H9 (cell line): ENCODE data around the gene LILRB5. TPM values are rescaled to one million over a fixed set of nuclear protein-coding genes. Genes with fewer than 3 reads are reported as not detected.
"Not testable (repeated sequence)": the region's sequence is repeated elsewhere in the genome, so short reads cannot be mapped to it uniquely, and the experiment has no call there.

Experiments
- DNase-seq: peaks from one replicate; pipeline ENCODE4 v3.0.0-alpha.2; 2017
- H2AFZ ChIP-seq: one replicate; pipeline ENCODE4 v1.6.1; 2013; ENCODE audit warnings: mild to moderate bottlenecking, low read length, control low read depth, moderate library complexity
- H2AK5ac ChIP-seq: 2 replicates; pipeline ENCODE4 v1.6.1; 2013; ENCODE audit warnings: low read length, control low read depth, mixed read lengths; ENCODE audit not compliant: insufficient read length
- H2BK120ac ChIP-seq: one replicate; pipeline ENCODE4 v1.6.1; 2013; ENCODE audit warnings: low read depth, mild to moderate bottlenecking, low read length, control low read depth, inconsistent platforms; ENCODE audit not compliant: poor library complexity, severe bottlenecking
- H2BK12ac ChIP-seq: 2 replicates; pipeline ENCODE4 v1.6.1; 2013; ENCODE audit warnings: low read length, control low read depth, mixed read lengths, low read depth; ENCODE audit not compliant: insufficient read length
- H2BK15ac ChIP-seq: 2 replicates; pipeline ENCODE4 v1.6.1; 2013; ENCODE audit warnings: low read depth, low read length, control low read depth
- H2BK20ac ChIP-seq: one replicate; pipeline ENCODE4 v1.6.1; 2013; ENCODE audit warnings: low read depth, mild to moderate bottlenecking, low read length, control low read depth, inconsistent platforms; ENCODE audit not compliant: poor library complexity, severe bottlenecking
- H2BK5ac ChIP-seq: 2 replicates; pipeline ENCODE4 v1.6.1; 2013; ENCODE audit warnings: low read length, control low read depth, mixed read lengths; ENCODE audit not compliant: insufficient read length
- H3K14ac ChIP-seq: 2 replicates; pipeline ENCODE4 v1.6.1; 2013; ENCODE audit warnings: low read length, control low read depth; ENCODE audit not compliant: insufficient read depth
- H3K18ac ChIP-seq: 2 replicates; pipeline ENCODE4 v1.6.1; 2013; ENCODE audit warnings: low read depth, mild to moderate bottlenecking, mixed read lengths, low read length, control low read depth; ENCODE audit not compliant: insufficient read length
- H3K23ac ChIP-seq: 2 replicates; pipeline ENCODE4 v1.6.1; 2013; ENCODE audit warnings: low read length, control low read depth, mixed read lengths, low read depth; ENCODE audit not compliant: insufficient read length
- H3K23me2 ChIP-seq: 2 replicates; pipeline ENCODE4 v1.6.1; 2013; ENCODE audit warnings: low read depth, mild to moderate bottlenecking, mixed read lengths, low read length, control low read depth; ENCODE audit not compliant: insufficient read length, poor library complexity, severe bottlenecking
- H3K27ac ChIP-seq: 2 replicates; pipeline ENCODE4 v1.5.1; 2013; ENCODE audit warnings: low read length, control low read depth, mixed read lengths, low read depth; ENCODE audit not compliant: insufficient read length
- H3K27me3 ChIP-seq: 2 replicates; pipeline ENCODE4 v1.6.1; 2013; ENCODE audit warnings: low read length, control low read depth, inconsistent platforms; ENCODE audit not compliant: insufficient read depth
- H3K4ac ChIP-seq: 2 replicates; pipeline ENCODE4 v1.6.1; 2013; ENCODE audit warnings: low read depth, mild to moderate bottlenecking, control low read depth, inconsistent platforms, low read length, moderate library complexity
- H3K4me1 ChIP-seq: 2 replicates; pipeline ENCODE4 v1.6.1; 2013; ENCODE audit warnings: low read length, control low read depth, inconsistent platforms; ENCODE audit not compliant: insufficient read depth
- H3K4me2 ChIP-seq: 2 replicates; pipeline ENCODE4 v1.6.1; 2013; ENCODE audit warnings: low read length, control low read depth, mixed read lengths; ENCODE audit not compliant: insufficient read length, insufficient read depth
- H3K56ac ChIP-seq: 2 replicates; pipeline ENCODE4 v1.6.1; 2013; ENCODE audit warnings: low read depth, mild to moderate bottlenecking, mixed read lengths, low read length, control low read depth; ENCODE audit not compliant: insufficient read length
- H3K79me1 ChIP-seq: 2 replicates; pipeline ENCODE4 v1.6.1; 2013; ENCODE audit warnings: low read depth, mild to moderate bottlenecking, moderate library complexity, low read length, control low read depth, inconsistent platforms; ENCODE audit not compliant: insufficient read depth, poor library complexity, severe bottlenecking
- H3K79me2 ChIP-seq: 2 replicates; pipeline ENCODE4 v1.6.1; 2013; ENCODE audit warnings: low read length, control low read depth, inconsistent platforms; ENCODE audit not compliant: insufficient read depth
- H3K9ac ChIP-seq: 2 replicates; pipeline ENCODE4 v1.6.1; 2013; ENCODE audit warnings: low read length, control low read depth, mixed read lengths; ENCODE audit not compliant: insufficient read length; ENCODE audit errors: extremely low read depth
- H3K9me3 ChIP-seq: one replicate; pipeline ENCODE4 v1.6.1; 2013; ENCODE audit warnings: low read depth, low read length, inconsistent platforms; ENCODE audit not compliant: control insufficient read depth
- H3T11ph ChIP-seq: one replicate; pipeline ENCODE4 v1.6.1; 2013; ENCODE audit warnings: mild to moderate bottlenecking, low read length, control low read depth, inconsistent platforms
- H4K20me1 ChIP-seq: one replicate; pipeline ENCODE4 v1.6.1; 2013; ENCODE audit not compliant: control insufficient read depth, insufficient read length, insufficient read depth
- H4K5ac ChIP-seq: 2 replicates; pipeline ENCODE4 v1.6.1; 2013; ENCODE audit warnings: low read depth, mild to moderate bottlenecking, mixed read lengths, low read length, control low read depth; ENCODE audit not compliant: insufficient read length
- H4K8ac ChIP-seq: replicated peaks from 2 replicates; pipeline ENCODE4 v1.6.1; 2013; ENCODE audit warnings: low read length, control low read depth, mixed read lengths, low read depth; ENCODE audit not compliant: insufficient read length
- H4K91ac ChIP-seq: 2 replicates; pipeline ENCODE4 v1.6.1; 2013; ENCODE audit warnings: low read depth, mild to moderate bottlenecking, moderate library complexity, mixed read lengths, low read length, control low read depth; ENCODE audit not compliant: insufficient read length
- H3K27ac Mint-ChIP-seq, 3 experiments: 2 replicates in 2 of 3; 3 replicates in 1 of 3; pipeline ENCODE4 v1.8.0; 2020 to 2021; ENCODE audit warnings: mixed read lengths in 3 of 3, mild to moderate bottlenecking in 1 of 3, moderate library complexity in 1 of 3
- H3K27me3 Mint-ChIP-seq: 2 replicates; pipeline ENCODE4 v1.8.0; 2021; ENCODE audit warnings: low read depth, mild to moderate bottlenecking, moderate library complexity, mixed read lengths
- H3K36me3 Mint-ChIP-seq, 3 experiments: 2 replicates in 2 of 3; 3 replicates in 1 of 3; pipeline ENCODE4 v1.8.0; 2020 to 2021; ENCODE audit warnings: low read depth in 3 of 3, mixed read lengths in 3 of 3; ENCODE audit not compliant: insufficient read depth in 1 of 3
- H3K4me1 Mint-ChIP-seq, 2 experiments: 2 replicates each; pipeline ENCODE4 v1.8.0; 2020; ENCODE audit warnings: mixed read lengths in 2 of 2
- H3K4me3 Mint-ChIP-seq, 2 experiments: 2 replicates in 1 of 2; 3 replicates in 1 of 2; pipeline ENCODE4 v1.8.0; 2020 to 2021; ENCODE audit warnings: mild to moderate bottlenecking in 2 of 2, mixed read lengths in 2 of 2, moderate library complexity in 1 of 2
- H3K9me3 Mint-ChIP-seq, 2 experiments: 2 replicates in 1 of 2; 3 replicates in 1 of 2; pipeline ENCODE4 v1.8.0; 2020; ENCODE audit warnings: mild to moderate bottlenecking in 2 of 2, mixed read lengths in 2 of 2, moderate library complexity in 1 of 2
- WGBS: extraction: QIAGEN DNeasy Blood & Tissue Kit; methylation state at CpG from one replicate; pipeline ENCODE4 v1.1.7; 2013; ENCODE audit warnings: missing lambda C conversion rate, low lambda C conversion rate, mixed read lengths; ENCODE audit not compliant: insufficient read length; ENCODE audit errors: extremely low coverage; 5-methylcytosine and 5-hydroxymethylcytosine counted together
- total RNA-seq: library from RNA; stranded (reverse); gene quantifications from 2 replicates; pipeline ENCODE4 v1.2.1, GENCODE V29; 2021

LILRB5 gene
- total RNA-seq, 1 experiment from 2014 or later = 0.09 TPM

DNA sequence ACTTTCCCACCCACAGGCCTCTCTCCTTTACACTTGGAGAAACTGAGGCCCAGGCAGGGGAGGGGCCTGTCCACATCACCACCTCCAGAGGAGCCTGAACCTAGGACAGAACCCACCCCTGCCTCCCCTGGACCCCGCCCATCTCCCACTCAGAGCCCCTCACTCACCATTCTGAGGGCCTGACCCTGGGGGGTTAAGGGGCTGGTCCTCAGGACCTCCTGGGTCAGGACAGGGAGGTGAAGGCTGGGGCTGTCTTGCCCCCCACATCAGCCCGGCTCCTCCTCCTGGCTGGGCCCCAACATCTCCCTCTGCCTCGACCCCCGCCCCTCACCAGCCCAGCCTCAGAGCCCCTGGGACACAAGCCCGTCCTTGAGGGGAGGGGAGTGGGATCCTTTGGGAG, 37.4 kb downstream of the LILRB5 start:
- not testable (repeated sequence) for H3K9me3 ChIP-seq, H3K4me1 ChIP-seq, DNase-seq, H3K23ac ChIP-seq, H3K14ac ChIP-seq, H3K79me2 ChIP-seq, H4K20me1 ChIP-seq, H3K18ac ChIP-seq, H2BK20ac ChIP-seq, H2BK12ac ChIP-seq, H3K23me2 ChIP-seq, H2BK120ac ChIP-seq, H3K27ac Mint-ChIP-seq, H3T11ph ChIP-seq, H3K27ac ChIP-seq, H2AK5ac ChIP-seq, H2BK5ac ChIP-seq, H2BK15ac ChIP-seq, H3K9me3 Mint-ChIP-seq, H3K56ac ChIP-seq, H2AFZ ChIP-seq, H4K8ac ChIP-seq, H4K91ac ChIP-seq, H3K4me2 ChIP-seq, H3K9ac ChIP-seq, H3K27me3 ChIP-seq, H3K4ac ChIP-seq, H3K79me1 ChIP-seq, H3K4me3 Mint-ChIP-seq, H4K5ac ChIP-seq
- Mint-ChIP-seq H3K36me3 (peaks cover 9 to 14% (median 10%) of the 10 kb centered on the region in 3 experiments), H3K27me3 (peaks cover 21% of the 10 kb centered on the region), H3K4me1 (peaks cover 11 to 15% of the 10 kb centered on the region in 2 experiments)
- no CpG with 5 or more reads among the region's 5 CpGs for WGBS
